Measurements from ENCODE around the gene PAK1. TPM values are rescaled to one million over a fixed set of nuclear protein-coding genes. Genes with fewer than 3 reads are reported as not detected.

PAK1 gene
- total and polyA plus RNA-seq, 2 of the 4 experiments (the other 2 are of a cell fraction): 34.3 to 60.6 TPM

DNA sequence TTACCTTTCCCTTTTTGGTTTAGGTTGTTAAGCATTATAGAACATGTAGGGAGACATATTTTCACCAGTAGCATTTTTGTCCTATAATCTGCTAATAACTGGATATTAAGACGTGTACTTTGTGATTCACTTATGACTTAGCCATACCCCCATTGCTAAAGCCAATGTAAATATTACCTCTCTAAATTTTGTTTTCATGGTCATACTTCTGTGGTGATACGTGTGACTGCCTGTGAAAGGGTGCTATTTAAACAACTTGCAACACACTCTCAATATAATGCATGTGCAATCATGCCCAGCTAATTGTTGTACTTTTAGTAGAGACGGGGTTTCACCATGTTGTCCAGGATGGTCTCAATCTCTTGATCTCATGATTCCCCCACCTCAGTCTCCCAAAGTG lies 36.2 kb upstream of the PAK1 start:
- Histone ChIP-seq H2BK15ac (ENCODE audit: low read depth, low read length) (no peak overlapping the region), H2AK9ac (replicated peaks; ENCODE audit: low read depth, low read length, poor library complexity) (no peak overlapping the region), H3K36me3 (ENCODE audit: control insufficient read depth, insufficient read depth, low read length) (no peaks in the 10 kb centered on the region), H4K91ac (ENCODE audit: insufficient read depth, low read depth, low read length) (no peak overlapping the region), H3K9ac (ENCODE audit: low read depth, low read length) (no peak overlapping the region), H3K4ac (ENCODE audit: low read depth, low read length) (no peak overlapping the region), H4K20me1 (ENCODE audit: insufficient read depth, low read length) (no peaks in the 10 kb centered on the region), H2BK20ac (ENCODE audit: low read depth, low read length) (no peak overlapping the region), H3K9me3 (ENCODE audit: control insufficient read depth, insufficient read depth, low read length) (no peaks in the 10 kb centered on the region), H3K27me3 (ENCODE audit: control insufficient read depth, insufficient read depth, low read length) (peaks cover 9% of the 10 kb centered on the region), H4K8ac (ENCODE audit: low read depth in 2 of 2, low read length in 2 of 2) (no peak overlapping the region), H4K5ac (ENCODE audit: low read depth, low read length) (no peak overlapping the region), H2BK5ac (ENCODE audit: low read depth, low read length, poor library complexity, severe bottlenecking) (no peak overlapping the region), H3K4me1 (ENCODE audit: control insufficient read depth, insufficient read depth, low read length) (no peaks in the 10 kb centered on the region), H3K4me3 (ENCODE audit: insufficient read depth, low read depth, low read length) (no peak overlapping the region), H2AK5ac (ENCODE audit: low read depth, low read length) (no peak overlapping the region), H3K79me1 (ENCODE audit: low read depth in 1 of 2, low read length in 2 of 2) (no peaks in the 10 kb centered on the region), H3K4me2 (ENCODE audit: low read depth, low read length) (no peak overlapping the region), H3K23ac (ENCODE audit: low read depth, low read length) (no peak overlapping the region), H3K14ac (replicated peaks; ENCODE audit: low read depth, low read length) (no peak overlapping the region), H3K27ac (ENCODE audit: insufficient read depth, low read length) (no peak overlapping the region), H2BK120ac (ENCODE audit: low read depth, low read length) (no peak overlapping the region), H3K9me1 (ENCODE audit: insufficient read depth, low read length) (no peaks in the 10 kb centered on the region), H2AFZ (replicated peaks; ENCODE audit: low read length, poor library complexity) (no peak overlapping the region), H3K18ac (ENCODE audit: low read depth, low read length) (no peak overlapping the region), H3K56ac (ENCODE audit: extremely low read depth, insufficient read depth, low read length) (no peak overlapping the region)
- TF ChIP-seq POLR2A (IDR thresholded peaks at IDR 0.05; ENCODE audit: low read depth, low read length): no peak
- TF ChIP-seq RCOR1 (IDR thresholded peaks at IDR 0.05; ENCODE audit: insufficient replicate concordance, low read length): no peak
- TF ChIP-seq, protein P1, sequence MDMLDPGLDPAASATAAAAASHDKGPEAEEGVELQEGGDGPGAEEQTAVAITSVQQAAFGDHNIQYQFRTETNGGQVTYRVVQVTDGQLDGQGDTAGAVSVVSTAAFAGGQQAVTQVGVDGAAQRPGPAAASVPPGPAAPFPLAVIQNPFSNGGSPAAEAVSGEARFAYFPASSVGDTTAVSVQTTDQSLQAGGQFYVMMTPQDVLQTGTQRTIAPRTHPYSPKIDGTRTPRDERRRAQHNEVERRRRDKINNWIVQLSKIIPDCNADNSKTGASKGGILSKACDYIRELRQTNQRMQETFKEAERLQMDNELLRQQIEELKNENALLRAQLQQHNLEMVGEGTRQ (IDR thresholded peaks at IDR 0.05; ENCODE audit: low read depth, low read length): no peak
- TF ChIP-seq MAFK (IDR thresholded peaks at IDR 0.05; ENCODE audit: low read depth, low read length): no peak
- TF ChIP-seq, protein P2, sequence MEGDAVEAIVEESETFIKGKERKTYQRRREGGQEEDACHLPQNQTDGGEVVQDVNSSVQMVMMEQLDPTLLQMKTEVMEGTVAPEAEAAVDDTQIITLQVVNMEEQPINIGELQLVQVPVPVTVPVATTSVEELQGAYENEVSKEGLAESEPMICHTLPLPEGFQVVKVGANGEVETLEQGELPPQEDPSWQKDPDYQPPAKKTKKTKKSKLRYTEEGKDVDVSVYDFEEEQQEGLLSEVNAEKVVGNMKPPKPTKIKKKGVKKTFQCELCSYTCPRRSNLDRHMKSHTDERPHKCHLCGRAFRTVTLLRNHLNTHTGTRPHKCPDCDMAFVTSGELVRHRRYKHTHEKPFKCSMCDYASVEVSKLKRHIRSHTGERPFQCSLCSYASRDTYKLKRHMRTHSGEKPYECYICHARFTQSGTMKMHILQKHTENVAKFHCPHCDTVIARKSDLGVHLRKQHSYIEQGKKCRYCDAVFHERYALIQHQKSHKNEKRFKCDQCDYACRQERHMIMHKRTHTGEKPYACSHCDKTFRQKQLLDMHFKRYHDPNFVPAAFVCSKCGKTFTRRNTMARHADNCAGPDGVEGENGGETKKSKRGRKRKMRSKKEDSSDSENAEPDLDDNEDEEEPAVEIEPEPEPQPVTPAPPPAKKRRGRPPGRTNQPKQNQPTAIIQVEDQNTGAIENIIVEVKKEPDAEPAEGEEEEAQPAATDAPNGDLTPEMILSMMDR (conservative IDR thresholded peaks at IDR 0.05; ENCODE audit: low read depth, low read length): no peak
- TF ChIP-seq RAD21 (IDR thresholded peaks at IDR 0.05; ENCODE audit: low read length): no peak
- TF ChIP-seq CHD1 (IDR thresholded peaks at IDR 0.05; ENCODE audit: low read depth, low read length): no peak
- TF ChIP-seq NFE2L2 (IDR thresholded peaks at IDR 0.05; ENCODE audit: low read depth, low read length): no peak
- no peak for TF ChIP-seq RFX5 (IDR thresholded peaks at IDR 0.05; ENCODE audit: low read depth, low read length)
- no peak for TF ChIP-seq MXI1 (IDR thresholded peaks at IDR 0.05; ENCODE audit: borderline replicate concordance, low read depth, low read length)
- dilution Hi-C loops (cut with HindIII; ENCODE audit: low sequenced_read_pairs, unreplicated experiment) (no loop called here), intact Hi-C loops (cut with micrococcal nuclease) (no loop called here), in situ Hi-C loops (cut with MboI; ENCODE audit: low sequenced_read_pairs) (no loop called here)
- ATAC-seq (ENCODE audit: low read depth): no peak
- DNase-seq: no peak
- ChIA-PET POLR2A (ENCODE audit: unreplicated experiment) (no interaction called here), CTCF (no interaction called here)
- BruUV-seq (replicated peaks): no TSS peak
- WGBS, 2 experiments (ENCODE audit: extremely low coverage in 2 of 2, insufficient read length in 1 of 2): no CpG with 5 or more reads among the region's 3 CpGs

All from IMR-90 (cell line).